ENCODE measurements around the gene LUC7L.

DNA sequence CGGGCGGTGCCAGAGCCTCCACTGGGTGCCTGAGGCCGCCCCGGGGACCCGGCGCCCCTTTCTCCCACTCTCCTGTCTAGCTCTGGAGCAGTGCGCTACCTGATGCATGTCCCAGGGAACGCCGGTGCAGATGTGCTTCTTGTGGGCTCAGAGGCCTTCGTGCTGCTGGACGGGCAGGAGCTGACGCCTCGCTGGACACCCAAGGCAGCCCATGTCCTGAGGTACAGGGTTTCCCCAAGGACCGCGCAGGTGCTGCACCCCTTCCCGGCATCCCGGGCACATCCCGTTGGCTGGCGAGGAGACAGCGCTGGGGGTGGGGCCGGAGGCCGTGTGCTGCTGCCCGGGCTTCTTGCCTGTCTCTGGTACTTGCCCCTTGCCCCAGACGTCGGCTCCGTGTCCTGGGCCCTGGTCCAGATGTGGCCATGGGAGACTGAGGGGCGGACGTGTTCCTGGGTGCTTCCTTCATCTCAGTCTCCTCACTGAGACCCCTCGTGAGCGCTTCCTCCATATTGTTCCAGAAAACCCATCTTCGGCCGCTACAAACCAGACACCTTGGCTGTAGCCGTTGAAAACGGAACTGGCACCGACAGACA lies 34.0 kb upstream of the LUC7L start:
- TF ChIP-seq SIN3A (IDR thresholded peaks at IDR 0.05; ENCODE audit: borderline replicate concordance, insufficient read depth, low read length) = no peak
- TF ChIP-seq, protein P1, sequence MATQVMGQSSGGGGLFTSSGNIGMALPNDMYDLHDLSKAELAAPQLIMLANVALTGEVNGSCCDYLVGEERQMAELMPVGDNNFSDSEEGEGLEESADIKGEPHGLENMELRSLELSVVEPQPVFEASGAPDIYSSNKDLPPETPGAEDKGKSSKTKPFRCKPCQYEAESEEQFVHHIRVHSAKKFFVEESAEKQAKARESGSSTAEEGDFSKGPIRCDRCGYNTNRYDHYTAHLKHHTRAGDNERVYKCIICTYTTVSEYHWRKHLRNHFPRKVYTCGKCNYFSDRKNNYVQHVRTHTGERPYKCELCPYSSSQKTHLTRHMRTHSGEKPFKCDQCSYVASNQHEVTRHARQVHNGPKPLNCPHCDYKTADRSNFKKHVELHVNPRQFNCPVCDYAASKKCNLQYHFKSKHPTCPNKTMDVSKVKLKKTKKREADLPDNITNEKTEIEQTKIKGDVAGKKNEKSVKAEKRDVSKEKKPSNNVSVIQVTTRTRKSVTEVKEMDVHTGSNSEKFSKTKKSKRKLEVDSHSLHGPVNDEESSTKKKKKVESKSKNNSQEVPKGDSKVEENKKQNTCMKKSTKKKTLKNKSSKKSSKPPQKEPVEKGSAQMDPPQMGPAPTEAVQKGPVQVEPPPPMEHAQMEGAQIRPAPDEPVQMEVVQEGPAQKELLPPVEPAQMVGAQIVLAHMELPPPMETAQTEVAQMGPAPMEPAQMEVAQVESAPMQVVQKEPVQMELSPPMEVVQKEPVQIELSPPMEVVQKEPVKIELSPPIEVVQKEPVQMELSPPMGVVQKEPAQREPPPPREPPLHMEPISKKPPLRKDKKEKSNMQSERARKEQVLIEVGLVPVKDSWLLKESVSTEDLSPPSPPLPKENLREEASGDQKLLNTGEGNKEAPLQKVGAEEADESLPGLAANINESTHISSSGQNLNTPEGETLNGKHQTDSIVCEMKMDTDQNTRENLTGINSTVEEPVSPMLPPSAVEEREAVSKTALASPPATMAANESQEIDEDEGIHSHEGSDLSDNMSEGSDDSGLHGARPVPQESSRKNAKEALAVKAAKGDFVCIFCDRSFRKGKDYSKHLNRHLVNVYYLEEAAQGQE (IDR thresholded peaks at IDR 0.05; ENCODE audit: insufficient read depth in 1 of 2, low read depth in 2 of 2, low read length in 2 of 2) = no peak
- TF ChIP-seq POLR2AphosphoS5 (IDR thresholded peaks at IDR 0.05; ENCODE audit: low read depth, low read length) = no peak
- TF ChIP-seq TAF1 (IDR thresholded peaks at IDR 0.05; ENCODE audit: borderline replicate concordance, insufficient read depth, low read length) = no peak
- TF ChIP-seq FOXP2 (optimal IDR thresholded peaks at IDR 0.05; ENCODE audit: borderline replicate concordance, extremely low read depth, extremely low read length, insufficient read depth) = no peak
